Measurements from ENCODE around the gene DNAJC15.
"Not testable (repeated sequence)": the region's sequence is repeated elsewhere in the genome, so short reads cannot be mapped to it uniquely, and the experiment has no call there.

The DNAJC15 gene

DNA sequence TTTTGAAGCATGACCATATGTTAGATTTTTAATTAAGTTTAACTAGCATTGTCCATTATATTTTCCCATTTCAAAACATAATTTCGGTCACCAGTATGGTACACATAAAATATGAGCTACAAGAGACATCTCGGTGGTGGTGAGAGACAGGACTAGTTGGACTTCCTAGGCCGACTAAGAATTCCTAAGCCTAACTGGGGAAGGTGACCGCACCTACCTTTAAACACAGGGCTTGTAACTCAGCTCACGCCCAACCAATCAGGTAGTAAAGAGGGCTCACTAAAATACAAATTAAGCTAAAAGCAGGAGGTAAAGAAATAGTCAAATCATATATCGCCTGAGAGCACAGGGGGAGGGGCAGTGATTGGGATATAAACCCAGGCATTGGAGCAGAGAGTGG is 22.9 kb downstream of the DNAJC15 start:
- no peaks in the 10 kb centered on the region for H3K9me3 ChIP-seq (ENCODE audit: insufficient read depth, low read depth, low read length)
- peaks cover 41% of the 10 kb centered on the region for H3K4me1 ChIP-seq (ENCODE audit: insufficient read depth, low read length)
- no peaks in the 10 kb centered on the region for H3K27me3 ChIP-seq (ENCODE audit: insufficient read depth, low read length)
- no peak overlapping the region for H3K27ac ChIP-seq (ENCODE audit: low read depth, low read length)
- H3K9ac ChIP-seq (ENCODE audit: low read depth, low read length) = no peak overlapping the region
- 94% methylated on average over 4 of the region's 6 CpGs for WGBS
- no peak overlapping the region for H3K4me3 ChIP-seq (ENCODE audit: low read length)
- no peaks in the 10 kb centered on the region for H3K36me3 ChIP-seq (ENCODE audit: insufficient read depth, low read length)

DNA sequence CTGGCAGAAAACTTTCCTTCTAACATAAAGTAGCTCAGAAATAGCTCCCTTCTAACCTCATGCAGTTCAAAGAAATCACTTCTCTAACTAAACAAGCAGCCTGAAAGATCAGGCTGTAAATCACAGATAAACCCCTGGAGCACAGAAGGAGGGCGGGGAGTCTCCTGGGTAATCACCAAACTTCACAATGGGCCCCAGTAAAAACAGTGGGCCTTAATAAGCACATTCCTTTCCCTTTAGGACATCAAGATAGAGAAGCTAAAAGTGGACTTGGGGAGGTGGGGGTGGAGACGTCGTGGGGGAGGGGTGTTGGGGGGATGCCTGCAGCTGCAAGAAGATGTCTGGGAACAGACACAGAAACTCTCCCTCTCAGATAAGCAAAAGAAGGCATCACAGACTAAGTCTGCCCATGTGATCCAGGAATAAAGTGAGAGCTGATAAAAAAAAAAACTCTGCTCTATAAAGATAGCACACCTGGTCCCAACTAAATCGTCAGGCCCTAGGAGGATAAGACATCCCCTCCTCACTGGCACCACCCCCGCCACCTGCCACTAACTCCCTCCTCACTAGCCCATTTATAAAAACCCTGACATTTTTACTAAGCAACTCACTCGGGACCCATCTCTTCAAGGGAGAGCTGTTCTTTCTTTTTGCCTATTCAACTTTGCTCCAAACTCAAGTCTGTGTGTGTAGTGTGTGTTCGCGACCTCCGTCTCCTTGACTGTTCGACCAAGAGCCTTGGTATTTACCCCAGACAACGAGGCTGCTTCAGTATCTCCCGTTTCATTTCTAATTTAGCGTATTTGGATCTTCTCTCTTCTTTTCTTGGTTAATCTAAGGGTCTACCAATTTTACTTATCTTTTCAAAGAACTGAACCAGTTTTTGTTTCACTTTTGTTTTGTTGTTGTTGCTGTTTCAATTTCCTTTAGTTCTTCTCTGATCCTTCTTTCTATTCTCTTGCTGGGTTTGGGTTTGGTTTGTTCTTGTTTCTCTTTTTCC is 31.7 kb downstream of the DNAJC15 start:
- Histone ChIP-seq H3K9ac (ENCODE audit: low read depth, low read length) (peak overlapping the region; percentile 59; the same call in 1 of the 2 replicates), H3K4me1 (ENCODE audit: insufficient read depth, low read length) (peaks cover 52% of the 10 kb centered on the region), H3K4me3 (ENCODE audit: low read length) (peak overlapping the region; percentile 40), H3K9me3 (ENCODE audit: insufficient read depth, low read depth, low read length) (peaks cover 5% of the 10 kb centered on the region; the same call in 1 of the 2 replicates), H3K27ac (ENCODE audit: low read depth, low read length) (peak overlapping the region; percentile 69), H3K27me3 (ENCODE audit: insufficient read depth, low read length) (peaks cover 14% of the 10 kb centered on the region), H3K36me3 (ENCODE audit: insufficient read depth, low read length) (0 out of 2 replicates have a peak, but pooled peaks cover 7% of the 10 kb centered on the region)
- WGBS = 24% methylated on average over 11 of the region's 13 CpGs

- Histone ChIP-seq H3K4me1 (ENCODE audit: insufficient read depth, low read length) (peaks cover 68% of the 10 kb centered on the region), H3K9ac (ENCODE audit: low read depth, low read length) (peak overlapping the region; percentile 38; the same call in 1 of the 2 replicates), H3K36me3 (ENCODE audit: insufficient read depth, low read length) (peaks cover 7% of the 10 kb centered on the region; the same call in 1 of the 2 replicates), H3K4me3 (ENCODE audit: low read length) (peak overlapping the region; percentile 29; the same call in 1 of the 2 replicates), H3K27me3 (ENCODE audit: insufficient read depth, low read length) (peaks cover 14% of the 10 kb centered on the region), H3K27ac (ENCODE audit: low read depth, low read length) (peak overlapping the region; percentile 70), H3K9me3 (ENCODE audit: insufficient read depth, low read depth, low read length) (peaks cover 4% of the 10 kb centered on the region; the same call in 1 of the 2 replicates)
- 9% methylated on average over 3 of the region's 3 CpGs for WGBS
These were observed 34.4 kb downstream of the DNAJC15 start for GRCh38 chr13:43057653-43058317.

GRCh38 chr13:43058318-43058674 is 34.9 kb downstream of the DNAJC15 start:
- peaks cover 68% of the 10 kb centered on the region for H3K4me1 ChIP-seq (ENCODE audit: insufficient read depth, low read length)
- H3K27ac ChIP-seq (ENCODE audit: low read depth, low read length) = peak overlapping the region; percentile 70
- H3K4me3 ChIP-seq (ENCODE audit: low read length) = peak overlapping the region; percentile 29; the same call in 1 of the 2 replicates
- H3K9me3 ChIP-seq (ENCODE audit: insufficient read depth, low read depth, low read length) = no peaks in the 10 kb centered on the region; the same call in 1 of the 2 replicates
- 51% methylated on average over 1 of the region's 1 CpG for WGBS
- peaks cover 7% of the 10 kb centered on the region; the same call in 1 of the 2 replicates for H3K36me3 ChIP-seq (ENCODE audit: insufficient read depth, low read length)
- peak overlapping the region; percentile 20; the same call in 1 of the 2 replicates for H3K9ac ChIP-seq (ENCODE audit: low read depth, low read length)
- H3K27me3 ChIP-seq (ENCODE audit: insufficient read depth, low read length) = peaks cover 11% of the 10 kb centered on the region

GRCh38 chr13:43058831-43059230 is 35.4 kb downstream of the DNAJC15 start:
- H3K4me3 ChIP-seq (ENCODE audit: low read length) = peak overlapping the region; percentile 29; the same call in 1 of the 2 replicates
- H3K36me3 ChIP-seq (ENCODE audit: insufficient read depth, low read length) = peaks cover 7% of the 10 kb centered on the region; the same call in 1 of the 2 replicates
- peak overlapping the region; percentile 59; the same call in 1 of the 2 replicates for H3K27ac ChIP-seq (ENCODE audit: low read depth, low read length)
- no peaks in the 10 kb centered on the region; the same call in 1 of the 2 replicates for H3K9me3 ChIP-seq (ENCODE audit: insufficient read depth, low read depth, low read length)
- WGBS = 77% methylated on average over 6 of the region's 6 CpGs
- peaks cover 7% of the 10 kb centered on the region; the same call in 1 of the 2 replicates for H3K27me3 ChIP-seq (ENCODE audit: insufficient read depth, low read length)
- peak overlapping the region; percentile 20; the same call in 1 of the 2 replicates for H3K9ac ChIP-seq (ENCODE audit: low read depth, low read length)
- peaks cover 64% of the 10 kb centered on the region for H3K4me1 ChIP-seq (ENCODE audit: insufficient read depth, low read length)

- H3K9me3 ChIP-seq (ENCODE audit: insufficient read depth, low read depth, low read length); H3K27ac ChIP-seq (ENCODE audit: low read depth, low read length); H3K36me3 ChIP-seq (ENCODE audit: insufficient read depth, low read length); H3K27me3 ChIP-seq (ENCODE audit: insufficient read depth, low read length); H3K9ac ChIP-seq (ENCODE audit: low read depth, low read length); H3K4me3 ChIP-seq (ENCODE audit: low read length): not testable (repeated sequence)
- WGBS = 89% methylated on average over 7 of the region's 7 CpGs
- H3K4me1 ChIP-seq (ENCODE audit: insufficient read depth, low read length) = peaks cover 54% of the 10 kb centered on the region
These were observed 36.4 kb downstream of the DNAJC15 start for GRCh38 chr13:43059779-43060178.

- H3K27ac ChIP-seq (ENCODE audit: low read depth, low read length); H3K9me3 ChIP-seq (ENCODE audit: insufficient read depth, low read depth, low read length); H3K9ac ChIP-seq (ENCODE audit: low read depth, low read length); H3K27me3 ChIP-seq (ENCODE audit: insufficient read depth, low read length); H3K4me3 ChIP-seq (ENCODE audit: low read length): not testable (repeated sequence)
- WGBS = 66% methylated on average over 4 of the region's 4 CpGs
- H3K4me1 ChIP-seq (ENCODE audit: insufficient read depth, low read length) = peaks cover 46% of the 10 kb centered on the region
- peaks cover 12% of the 10 kb centered on the region; the same call in 1 of the 2 replicates for H3K36me3 ChIP-seq (ENCODE audit: insufficient read depth, low read length)
These were observed 37.4 kb downstream of the DNAJC15 start for GRCh38 chr13:43060806-43061205.

- peaks cover 18% of the 10 kb centered on the region; the same call in 1 of the 2 replicates for H3K36me3 ChIP-seq (ENCODE audit: insufficient read depth, low read length)
- no peak overlapping the region for H3K27ac ChIP-seq (ENCODE audit: low read depth, low read length)
- no peaks in the 10 kb centered on the region; the same call in 1 of the 2 replicates for H3K9me3 ChIP-seq (ENCODE audit: insufficient read depth, low read depth, low read length)
- 92% methylated on average over 4 of the region's 5 CpGs for WGBS
- no peak overlapping the region for H3K4me3 ChIP-seq (ENCODE audit: low read length)
- H3K27me3 ChIP-seq (ENCODE audit: insufficient read depth, low read length) = no peaks in the 10 kb centered on the region
- H3K9ac ChIP-seq (ENCODE audit: low read depth, low read length) = no peak overlapping the region
- peaks cover 40% of the 10 kb centered on the region for H3K4me1 ChIP-seq (ENCODE audit: insufficient read depth, low read length)
These were observed 38.3 kb downstream of the DNAJC15 start for GRCh38 chr13:43061496-43062280.

DNA sequence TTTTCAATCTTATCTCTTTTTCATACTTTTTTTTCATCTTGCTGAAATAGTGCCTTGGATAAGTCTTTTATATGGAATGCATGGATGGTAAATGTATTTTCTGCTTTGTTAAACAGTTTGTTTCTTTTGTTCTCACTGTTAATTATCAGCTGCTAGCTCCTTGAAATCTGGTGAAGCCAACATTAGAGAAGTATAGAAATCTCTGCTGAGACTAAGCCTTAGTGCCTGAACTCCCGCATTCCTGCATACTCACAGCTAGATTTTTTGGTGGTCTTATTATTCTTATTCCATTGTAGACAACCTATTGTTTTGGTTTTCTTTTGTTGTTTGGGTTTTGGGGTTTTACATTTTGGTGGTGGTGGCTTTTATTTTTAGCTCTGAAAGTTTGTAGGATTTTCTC is 48.4 kb downstream of the DNAJC15 start:
- peaks cover 35% of the 10 kb centered on the region for H3K4me1 ChIP-seq (ENCODE audit: insufficient read depth, low read length)
- H3K27ac ChIP-seq (ENCODE audit: low read depth, low read length) = peak overlapping the region; percentile 87
- WGBS = 14% methylated on average over 1 of the region's 1 CpG
- H3K4me3 ChIP-seq (ENCODE audit: low read length) = peak overlapping the region; percentile 9; the same call in 1 of the 2 replicates
- H3K27me3 ChIP-seq (ENCODE audit: insufficient read depth, low read length) = no peaks in the 10 kb centered on the region
- H3K9ac ChIP-seq (ENCODE audit: low read depth, low read length) = peak overlapping the region; percentile 13; the same call in 1 of the 2 replicates
- no peaks in the 10 kb centered on the region for H3K9me3 ChIP-seq (ENCODE audit: insufficient read depth, low read depth, low read length)
- peaks cover 32% of the 10 kb centered on the region for H3K36me3 ChIP-seq (ENCODE audit: insufficient read depth, low read length)

DNA sequence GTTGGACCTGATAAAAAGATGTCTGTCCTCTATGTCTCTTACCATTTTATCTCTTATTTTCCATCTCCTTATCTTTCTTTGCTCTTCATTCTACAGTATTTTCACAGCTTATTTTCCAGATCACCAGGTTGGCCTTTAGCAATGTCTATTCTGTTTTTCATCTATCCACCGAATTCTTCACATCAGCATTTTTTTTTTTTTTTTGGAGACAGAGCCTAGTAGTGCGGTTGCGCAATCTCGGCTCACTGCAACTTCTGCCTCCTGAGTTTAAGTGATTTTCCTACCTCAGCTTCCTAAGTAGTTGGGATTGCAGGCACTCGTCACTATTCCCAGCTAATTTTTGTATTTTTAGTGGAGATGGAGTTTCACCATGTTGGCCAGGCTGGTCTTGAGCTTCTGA is 49.0 kb downstream of the DNAJC15 start:
- H3K27me3 ChIP-seq (ENCODE audit: insufficient read depth, low read length) = no peaks in the 10 kb centered on the region
- WGBS = 76% methylated on average over 4 of the region's 5 CpGs
- peaks cover 41% of the 10 kb centered on the region for H3K4me1 ChIP-seq (ENCODE audit: insufficient read depth, low read length)
- peak overlapping the region; percentile 87 for H3K27ac ChIP-seq (ENCODE audit: low read depth, low read length)
- H3K9me3 ChIP-seq (ENCODE audit: insufficient read depth, low read depth, low read length) = no peaks in the 10 kb centered on the region
- no peak overlapping the region for H3K9ac ChIP-seq (ENCODE audit: low read depth, low read length)
- H3K4me3 ChIP-seq (ENCODE audit: low read length) = peak overlapping the region; percentile 9; the same call in 1 of the 2 replicates
- H3K36me3 ChIP-seq (ENCODE audit: insufficient read depth, low read length) = peaks cover 26% of the 10 kb centered on the region

Measured in HUES64 (cell line).